Endothelial cell of umbilical vein (primary cell): ENCODE data around the gene KLHL26. TPM values are rescaled to one million over a fixed set of nuclear protein-coding genes. Genes with fewer than 3 reads are reported as not detected.

Experiments
- BruUV-seq: library from RNA; stranded (reverse); fragments of 400-500 nt; replicated peaks from 2 replicates; lab custom pipeline; 2021; lab: Mats Ljungman, UMichigan
- CTCF ChIA-PET: fragments of 300-600, 350-600 bp; sonication (Branson Sonifier 250); formaldehyde crosslinking; loops from one replicate; lab custom pipeline; 2021; ENCODE audit warnings: antibody characterized with exemption, inconsistent platforms; lab: Charles Lee
- POLR2A ChIA-PET: fragments of 300-600, 350-600 bp; sonication (Branson Sonifier 250); formaldehyde crosslinking; loops from one replicate; lab custom pipeline; 2021; ENCODE audit warnings: antibody characterized with exemption, inconsistent platforms; lab: Charles Lee
- DNase-seq: peaks from one replicate; pipeline ENCODE4 v3.0.0-alpha.2; 2011; ENCODE audit warnings: low read depth, low spot score
- FAIRE-seq: peaks from 2 replicates; lab custom pipeline; 2011; peaks lifted over from hg19 to GRCh38; lab: Jason Lieb, UNC
- H2AFZ ChIP-seq: 2 replicates; pipeline ENCODE4 v1.6.0; 2012; ENCODE audit warnings: low read depth, low read length, control low read depth, inconsistent platforms
- H3K27ac ChIP-seq: 2 replicates; pipeline ENCODE4 v1.5.1; 2011; ENCODE audit warnings: low read depth, mild to moderate bottlenecking, control low read depth, low read length, moderate library complexity; ENCODE audit not compliant: insufficient read depth
- H3K27me3 ChIP-seq, 2 experiments: 2 replicates each; pipeline versions ENCODE4 v1.6.0 to v1.6.1; 2011; ENCODE audit warnings: low read length in 2 of 2, mixed read lengths in 1 of 2; ENCODE audit not compliant: control insufficient read depth in 2 of 2, insufficient read depth in 2 of 2
- H3K36me3 ChIP-seq, 2 experiments: 2 replicates in 1 of 2; 3 replicates in 1 of 2; pipeline ENCODE4 v1.5.1; 2011; ENCODE audit warnings: low read length in 2 of 2, mild to moderate bottlenecking in 1 of 2, moderate library complexity in 1 of 2; ENCODE audit not compliant: control insufficient read depth in 2 of 2, insufficient read depth in 2 of 2; ENCODE audit errors: extremely low read depth in 1 of 2
- H3K4me1 ChIP-seq: 3 replicates; pipeline ENCODE4 v1.5.1; 2011; ENCODE audit warnings: mild to moderate bottlenecking, low read length; ENCODE audit not compliant: control insufficient read depth, insufficient read depth; ENCODE audit errors: extremely low read depth
- H3K4me2 ChIP-seq: 2 replicates; pipeline ENCODE4 v1.6.1; 2011; ENCODE audit warnings: low read length, control low read depth, mixed read lengths; ENCODE audit not compliant: insufficient read depth
- H3K4me3 ChIP-seq, 3 experiments: fragments of 200-600 bp in 1 of 3; sonication (generic), shearing (Covaris generic) in 1 of 3; replicated peaks in 1 of 3; 2 replicates each; pipeline ENCODE4 v1.5.1; 2011 to 2016; ENCODE audit warnings: control low read depth in 3 of 3, low read length in 3 of 3, mild to moderate bottlenecking in 2 of 3, inconsistent platforms in 1 of 3, low read depth in 1 of 3, moderate library complexity in 1 of 3; ENCODE audit not compliant: insufficient read depth in 1 of 3
- H3K79me2 ChIP-seq: 2 replicates; pipeline ENCODE4 v1.6.0; 2012; ENCODE audit warnings: low read length, inconsistent platforms; ENCODE audit not compliant: control insufficient read depth, insufficient read depth
- H3K9ac ChIP-seq: replicated peaks from 2 replicates; pipeline ENCODE3; 2011; ENCODE audit warnings: low read length, control low read depth; ENCODE audit not compliant: insufficient read depth; ENCODE audit errors: extremely low read depth
- H3K9me1 ChIP-seq: replicated peaks from 3 replicates; pipeline ENCODE4 v1.6.0; 2011; ENCODE audit warnings: mild to moderate bottlenecking, low read length; ENCODE audit not compliant: control insufficient read depth, insufficient read depth; ENCODE audit errors: extremely low read depth
- H3K9me3 ChIP-seq: replicated peaks from 2 replicates; pipeline ENCODE4 v1.5.1; 2012; ENCODE audit warnings: low read length, inconsistent platforms; ENCODE audit not compliant: control insufficient read depth, insufficient read depth
- H4K20me1 ChIP-seq: replicated peaks from 2 replicates; pipeline ENCODE3; 2011; ENCODE audit warnings: mild to moderate bottlenecking, low read length; ENCODE audit not compliant: control insufficient read depth, insufficient read depth; ENCODE audit errors: extremely low read depth
- EZH2 ChIP-seq: IDR thresholded peaks from 2 replicates; pipeline ENCODE4 v1.6.1; 2012; ENCODE audit warnings: borderline replicate concordance, low read depth, mild to moderate bottlenecking, moderate library complexity, low read length, inconsistent platforms; ENCODE audit not compliant: severe bottlenecking
- FOS ChIP-seq: IDR thresholded peaks from 2 replicates; pipeline ENCODE4 v1.6.1; 2011; ENCODE audit warnings: mild to moderate bottlenecking, low read length, moderate library complexity, borderline replicate concordance; ENCODE audit not compliant: insufficient read depth
- JUN ChIP-seq: IDR thresholded peaks from 2 replicates; pipeline ENCODE4 v1.6.1; 2011; ENCODE audit warnings: borderline replicate concordance, low read depth; ENCODE audit not compliant: insufficient read length, insufficient read depth
- MAX ChIP-seq: IDR thresholded peaks from 2 replicates; pipeline ENCODE4 v1.6.1; 2011; ENCODE audit not compliant: insufficient read depth, insufficient read length
- POLR2A ChIP-seq: IDR thresholded peaks from 2 replicates; pipeline ENCODE4 v1.6.1; 2012; ENCODE audit warnings: low read depth, mild to moderate bottlenecking, control low read depth, low read length
- POLR2AphosphoS5 ChIP-seq: IDR thresholded peaks from 2 replicates; pipeline ENCODE4 v1.6.1; 2012; ENCODE audit warnings: low read depth, mild to moderate bottlenecking, control low read depth, low read length, moderate library complexity; ENCODE audit not compliant: insufficient read depth
- dilution Hi-C: fragments of 300-500 bp; cut with MboI; formaldehyde crosslinking; loops from one replicate; pipeline ENCODE4 v1.15.0; 2019; ENCODE audit warnings: low sequenced_read_pairs; ENCODE audit not compliant: extremely low pct_ligation_motif_present
- intact Hi-C: fragments of 100-400 bp; cut with micrococcal nuclease; formaldehyde crosslinking; loops from one replicate; pipeline ENCODE4 v1.10.0; 2022
- polyA plus RNA-seq, 4 experiments: library from polyadenylated mRNA; depleted of rRNA in 3 of 4; stranded (reverse) in 3 of 4; unstranded in 1 of 4; fragments of >200 nt; gene quantifications; 2 replicates each; pipeline versions ENCODE4 v1.2.1 to v1.2.3, GENCODE V29; 2011 to 2012; ENCODE audit warnings: missing spikeins in 1 of 4
- total RNA-seq: library from RNA; stranded (reverse); gene quantifications from 2 replicates; pipeline ENCODE4 v1.2.3, GENCODE V29; 2021

KLHL26 gene
- total and polyA plus RNA-seq, 2 donors (not counting 3 experiments of a cell fraction or from before 2014, with no cell fraction given): 2.4 to 6.2 TPM

- Histone ChIP-seq H4K20me1 (no peaks in the 10 kb centered on the region), H3K27ac (no peak overlapping the region), H3K79me2 (no peaks in the 10 kb centered on the region), H3K36me3 (no peaks in the 10 kb centered on the region), H3K4me2 (no peak overlapping the region), H3K9me3 (no peaks in the 10 kb centered on the region), H3K4me3 (no peak overlapping the region), H3K9ac (no peak overlapping the region), H3K9me1 (no peaks in the 10 kb centered on the region), H3K27me3 (peaks cover 70 to 84% of the 10 kb centered on the region in 2 experiments), H2AFZ (no peak overlapping the region), H3K4me1 (peaks cover 16% of the 10 kb centered on the region)
- TF ChIP-seq JUN (no peak), POLR2A (no peak), POLR2AphosphoS5 (no peak), MAX (no peak), EZH2 (no peak)
- intact Hi-C loops: loop anchor here (1.0 kb wide), 1 partner anchor 26 kb away; no protein-coding TSS in a partner anchor
- BruUV-seq: no TSS peak
- FAIRE-seq: no peak
- POLR2A ChIA-PET: no interaction called here
- DNase-seq: no peak
- dilution Hi-C loops: no loop called here
- CTCF ChIA-PET: no interaction called here
Measured at GRCh38 chr19:18610245-18610555, 26.6 kb upstream of the KLHL26 start.

GRCh38 chr19:18610556-18611326, 26.1 kb upstream of the KLHL26 start:
- no peak overlapping the region for H3K9ac ChIP-seq
- CTCF ChIA-PET: no interaction called here
- H3K79me2 ChIP-seq: no peaks in the 10 kb centered on the region
- no peak overlapping the region for H3K27ac ChIP-seq
- no peaks in the 10 kb centered on the region for H3K9me3 ChIP-seq
- no peak overlapping the region for H3K4me3 ChIP-seq
- dilution Hi-C loops (no loop called here), intact Hi-C loops (loop anchor here (1.0 kb wide), 1 partner anchor 26 kb away; no protein-coding TSS in a partner anchor)
- no peak overlapping the region for H3K4me2 ChIP-seq
- H3K27me3 ChIP-seq: peaks cover 67 to 78% of the 10 kb centered on the region in 2 experiments
- POLR2A ChIA-PET: no interaction called here
- no TSS peak for BruUV-seq
- no peaks in the 10 kb centered on the region for H3K36me3 ChIP-seq
- no peaks in the 10 kb centered on the region for H4K20me1 ChIP-seq
- H3K9me1 ChIP-seq: no peaks in the 10 kb centered on the region
- H2AFZ ChIP-seq: no peak overlapping the region
- no peak for FAIRE-seq
- peak; percentile 16 for TF ChIP-seq EZH2
- TF ChIP-seq POLR2AphosphoS5: no peak
- peak; percentile 23 for TF ChIP-seq FOS
- H3K4me1 ChIP-seq: peaks cover 16% of the 10 kb centered on the region
- DNase-seq: no peak
